NCI-H2227 (cell line): ENCODE data around the gene RPL18.

Source experiments
- DNase-seq: peaks from one replicate; lab custom pipeline; 2025; ENCODE audit not compliant: unreplicated experiment; lab: John Stamatoyannopoulos, UW

RPL18 gene

DNA sequence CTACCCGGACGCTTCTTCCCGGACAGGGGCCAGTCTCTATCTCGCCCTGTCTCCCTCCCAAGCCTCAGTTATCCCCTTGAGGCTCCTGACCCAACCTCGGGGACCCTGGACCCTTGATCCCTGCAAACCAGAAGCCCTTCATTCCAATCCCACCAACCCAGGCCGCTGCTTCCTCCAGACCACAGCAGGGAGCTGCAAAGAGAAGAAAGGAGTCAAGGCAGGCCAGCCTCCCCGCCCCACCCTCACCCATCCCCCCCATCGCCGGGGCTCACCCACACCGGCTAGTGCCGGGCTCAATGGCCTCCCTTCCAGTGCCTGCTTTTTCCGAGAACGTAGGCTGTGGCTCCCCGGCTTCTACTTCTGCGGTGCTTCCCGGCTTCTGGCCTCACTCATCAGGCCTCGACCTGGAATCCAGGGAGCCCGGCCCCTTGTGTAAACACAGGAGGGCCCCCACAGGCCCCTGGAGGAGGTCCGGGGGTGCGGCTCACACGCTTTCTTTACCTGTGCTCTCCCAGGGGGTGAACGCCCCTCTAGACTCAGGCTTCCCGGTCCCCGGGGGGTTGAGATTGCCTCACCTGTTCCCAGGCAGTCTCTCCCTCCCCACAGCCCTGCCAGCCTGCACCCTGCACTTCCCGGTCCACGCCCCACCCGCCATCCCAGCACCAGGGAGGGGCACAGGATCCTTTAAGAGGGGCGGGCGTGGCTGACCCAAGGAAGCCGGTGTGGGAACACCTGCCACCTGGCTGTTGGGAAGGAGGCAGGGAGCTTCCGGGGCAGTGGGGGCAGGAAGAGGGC lies 4.3 kb downstream of the RPL18 start, which contains the start of gene FAM83E:
Gene FAM83E (minus strand): TSS at position 641 of the 795 bp plus-strand sequence. CDS start 1,704 bp downstream, outside the sequence.
- DNase-seq, result no peak

DNA sequence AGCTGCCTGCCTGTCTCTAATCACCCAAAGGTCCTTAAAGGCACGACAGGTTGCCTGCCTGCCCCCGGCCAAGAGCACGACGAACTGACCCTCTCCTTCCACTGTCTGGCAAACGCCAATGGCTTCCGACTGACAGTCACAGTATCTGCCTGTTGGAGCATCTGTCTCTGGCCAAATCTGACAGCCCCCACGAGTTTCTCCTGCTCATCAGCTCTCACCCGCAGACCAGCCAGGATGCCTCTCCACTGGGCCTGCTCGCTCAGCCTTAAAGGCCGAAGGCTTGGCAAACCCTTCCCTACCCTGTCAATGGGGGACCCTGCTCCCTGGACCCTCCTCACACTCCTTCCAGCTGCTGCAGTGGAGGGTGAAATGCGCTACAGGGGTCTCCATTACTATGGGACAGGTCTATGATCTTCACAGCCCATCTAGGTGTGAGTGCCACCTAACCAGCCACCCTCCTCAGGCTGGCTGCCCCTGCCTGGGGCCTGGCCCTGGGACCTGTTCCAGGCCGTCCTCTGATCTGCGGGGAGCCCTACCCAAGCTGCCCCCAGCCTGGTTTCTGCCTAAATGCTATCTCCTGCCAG lies 5.0 kb downstream of the RPL18 start:
- DNase-seq, result no peak

DNA sequence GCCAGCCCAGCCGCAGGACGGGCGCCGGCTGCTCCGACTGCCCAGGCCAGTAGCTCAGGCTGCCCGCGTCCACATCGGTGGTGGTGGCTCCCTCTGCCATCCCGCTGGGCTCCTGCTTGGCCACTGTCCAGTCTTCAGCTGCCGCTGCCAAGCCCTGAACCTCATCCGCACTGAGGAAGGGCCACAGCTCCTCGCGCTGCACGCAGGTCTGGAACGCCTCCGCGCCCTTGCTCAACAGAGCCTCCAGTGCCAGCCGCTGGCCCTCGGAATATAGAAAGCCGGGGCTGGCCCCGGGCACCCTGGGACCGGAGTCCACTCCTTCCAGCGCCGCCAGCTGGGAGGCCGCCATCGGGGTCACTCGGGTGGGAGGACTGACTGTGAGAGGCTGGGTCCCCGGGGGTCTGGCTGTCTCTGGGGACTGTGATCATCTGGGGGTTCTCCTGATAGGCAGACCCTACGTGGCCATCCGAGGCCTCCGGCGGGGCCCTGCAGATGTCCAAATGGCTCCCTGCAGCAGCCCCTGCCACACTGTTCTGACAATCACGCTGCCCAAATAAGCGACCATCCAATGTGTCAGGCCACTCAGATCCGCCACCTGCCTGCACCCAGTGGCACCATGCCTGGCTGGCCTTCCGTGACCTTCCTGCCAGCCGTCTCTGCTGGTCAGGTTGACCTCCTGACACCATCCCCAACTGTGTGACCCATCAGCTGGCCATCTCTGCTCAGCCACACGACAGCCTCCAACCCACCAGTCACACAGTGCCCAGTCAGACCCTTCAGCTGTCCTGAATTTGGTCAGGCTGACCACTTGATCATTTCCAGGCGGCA lies 5.7 kb downstream of the RPL18 start:
- DNase-seq, result no peak

DNA sequence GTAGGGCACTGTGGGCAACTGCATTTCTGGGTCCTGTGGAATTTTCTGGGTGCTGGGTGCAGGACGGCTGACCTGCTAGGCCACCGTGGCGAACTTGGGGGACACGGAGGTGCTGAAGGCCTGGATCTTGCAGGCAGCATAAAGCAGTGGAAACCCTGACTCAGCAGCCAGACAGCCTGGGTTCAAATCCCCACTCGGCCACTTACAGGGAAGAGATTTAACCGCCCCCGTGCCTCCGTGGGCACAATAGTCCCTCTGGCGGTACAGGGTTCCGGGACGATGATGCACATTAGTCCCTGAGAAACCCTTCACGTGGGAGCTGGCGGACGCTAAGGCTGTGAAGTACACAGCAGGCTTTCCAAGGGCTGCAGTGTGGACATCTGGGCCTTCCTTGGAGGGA lies 7.1 kb downstream of the RPL18 start:
- DNase-seq, result no peak

DNA sequence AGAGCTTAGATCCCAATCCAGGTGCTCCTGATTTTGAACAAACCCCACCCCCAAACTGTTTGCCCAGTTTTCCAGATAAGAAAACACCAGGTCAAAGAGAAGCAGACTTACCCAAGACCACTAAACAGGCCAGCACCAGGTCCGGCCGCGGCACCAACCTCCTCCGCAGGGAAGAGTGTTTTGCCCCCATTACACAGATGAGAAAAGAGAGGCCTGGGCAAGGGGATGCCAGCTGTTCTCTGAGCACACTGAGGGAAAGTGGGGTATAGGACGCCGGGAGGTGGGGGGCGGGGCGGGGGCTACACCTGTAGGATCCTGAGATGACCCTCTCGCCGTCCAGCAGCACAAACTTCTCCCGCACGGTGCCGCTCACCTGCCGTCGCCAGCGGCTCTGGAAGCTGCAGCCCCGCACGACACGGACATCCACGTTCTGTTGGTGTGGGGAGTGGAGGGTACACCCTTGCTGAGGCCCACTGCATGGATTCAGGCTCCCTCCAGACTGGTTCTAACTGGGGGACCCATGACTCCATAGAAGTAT lies 9.3 kb downstream of the RPL18 start:
- no peak for DNase-seq

DNA sequence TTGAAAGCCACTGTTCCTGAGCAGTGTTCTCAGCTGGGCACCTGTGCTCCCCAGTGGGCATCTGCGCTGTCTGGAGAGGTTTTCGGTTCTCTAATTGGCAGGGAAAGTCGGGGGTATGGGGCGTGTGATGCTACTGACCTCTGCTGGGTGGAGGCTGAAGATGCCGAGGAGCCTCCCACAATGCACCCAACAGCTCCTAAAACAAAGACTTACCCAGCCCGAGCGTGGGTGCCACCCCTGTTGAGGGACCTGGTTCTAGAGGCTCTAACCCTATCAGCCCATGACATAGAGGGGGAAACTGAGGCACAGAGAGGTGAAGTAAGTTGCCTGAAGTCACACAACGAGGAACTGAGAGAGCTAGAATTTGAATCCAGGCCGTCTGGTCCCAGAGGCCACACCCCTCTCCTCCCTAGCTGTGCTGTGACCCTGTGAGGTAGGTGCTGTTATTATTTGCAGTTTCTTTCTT lies 10.1 kb downstream of the RPL18 start:
- no peak for DNase-seq

DNA sequence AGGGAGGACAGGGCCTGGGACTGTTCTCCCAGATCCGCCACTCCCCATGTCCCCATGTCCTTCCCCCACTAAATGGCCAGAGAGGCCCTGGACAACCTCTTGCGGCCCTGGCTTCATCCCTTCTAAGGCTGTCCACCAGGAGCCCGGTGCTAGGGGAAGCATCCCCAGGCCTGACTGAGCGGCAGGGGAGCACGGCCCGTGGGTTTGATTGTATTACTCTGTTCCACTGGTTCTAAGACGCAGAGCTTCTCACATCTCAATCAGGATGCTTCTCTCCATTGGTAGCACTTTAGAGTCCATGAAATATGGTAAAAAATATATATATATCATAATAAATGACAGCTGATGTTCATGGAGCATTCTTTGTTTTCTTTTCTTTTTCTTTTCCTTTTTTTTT lies 11.6 kb downstream of the RPL18 start:
- DNase-seq, result no peak

DNA sequence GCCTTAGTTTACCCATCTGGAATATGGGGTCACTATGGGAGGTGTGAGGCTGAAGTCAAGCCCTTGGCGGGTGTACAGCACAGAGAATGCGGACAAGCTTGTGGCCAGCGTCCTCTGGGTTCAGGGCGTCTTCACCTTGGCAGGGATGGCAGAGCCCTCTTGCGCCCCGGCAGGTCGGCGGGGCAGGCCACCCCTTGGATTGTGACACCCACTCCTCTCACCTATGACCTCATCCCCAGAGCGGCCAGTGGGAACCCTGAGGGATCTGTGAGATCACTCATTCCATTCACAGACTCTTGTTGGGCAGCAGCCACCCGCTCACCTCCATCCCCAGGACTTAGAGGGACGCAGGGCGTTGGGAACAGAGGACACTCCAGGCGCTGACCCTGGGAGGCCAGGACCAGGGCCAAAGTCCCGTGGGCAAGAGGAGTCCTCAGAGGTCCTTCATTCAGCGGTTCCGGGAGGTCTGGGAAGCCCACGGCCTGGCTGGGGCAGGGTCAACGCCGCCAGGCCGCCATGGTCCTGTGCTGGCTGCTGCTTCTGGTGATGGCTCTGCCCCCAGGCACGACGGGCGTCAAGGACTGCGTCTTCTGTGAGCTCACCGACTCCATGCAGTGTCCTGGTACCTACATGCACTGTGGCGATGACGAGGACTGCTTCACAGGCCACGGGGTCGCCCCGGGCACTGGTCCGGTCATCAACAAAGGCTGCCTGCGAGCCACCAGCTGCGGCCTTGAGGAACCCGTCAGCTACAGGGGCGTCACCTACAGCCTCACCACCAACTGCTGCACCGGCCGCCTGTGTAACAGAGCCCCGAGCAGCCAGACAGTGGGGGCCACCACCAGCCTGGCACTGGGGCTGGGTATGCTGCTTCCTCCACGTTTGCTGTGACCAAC lies 12.3 kb downstream of the RPL18 start, which contains the start of gene SPACA4:
Gene SPACA4 (plus strand): TSS at position 280 of the 896 bp plus-strand sequence. CDS start 237 bp downstream, at position 517.
- DNase-seq, result no peak

DNA sequence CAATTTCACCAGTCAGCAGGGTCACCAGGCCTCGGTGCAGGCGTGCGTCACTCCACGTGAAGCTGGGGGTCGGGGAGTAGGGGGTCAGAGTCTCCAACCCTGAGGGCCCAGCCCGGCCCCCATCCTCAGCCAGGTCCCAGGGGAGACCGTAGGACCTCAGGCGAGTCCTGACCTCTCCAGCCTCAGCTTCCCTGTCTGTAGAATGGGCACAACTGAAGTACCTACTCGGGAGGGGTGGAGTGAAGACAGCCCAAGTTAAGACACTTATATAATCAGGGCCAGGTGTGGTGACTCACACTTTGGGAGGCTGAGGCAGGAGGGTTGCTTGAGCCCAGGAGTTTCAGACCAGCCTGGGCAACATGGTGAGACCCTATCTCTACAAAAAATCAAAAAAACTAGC lies 15.1 kb downstream of the RPL18 start:
- DNase-seq, result no peak

DNA sequence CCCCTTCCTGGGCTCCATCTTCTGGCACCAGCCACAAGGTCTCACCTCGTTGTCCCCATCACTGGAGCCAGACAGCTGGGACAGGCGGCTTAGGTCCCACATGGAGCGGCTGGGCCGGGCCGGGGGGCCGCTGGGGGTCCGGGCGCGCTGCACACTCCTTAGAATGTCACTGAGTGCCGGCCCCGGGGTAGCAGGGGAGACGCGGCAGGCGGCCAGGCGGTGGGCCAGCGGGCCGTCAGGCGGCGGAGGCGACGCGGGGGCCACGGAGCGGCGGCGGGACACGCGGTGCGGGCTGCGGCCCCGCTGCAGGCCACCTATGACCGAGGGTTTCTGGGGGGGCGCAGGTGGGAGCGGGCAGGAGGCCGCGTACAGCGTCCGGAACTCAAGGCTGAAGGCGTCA lies 15.5 kb downstream of the RPL18 start:
- no peak for DNase-seq

DNA sequence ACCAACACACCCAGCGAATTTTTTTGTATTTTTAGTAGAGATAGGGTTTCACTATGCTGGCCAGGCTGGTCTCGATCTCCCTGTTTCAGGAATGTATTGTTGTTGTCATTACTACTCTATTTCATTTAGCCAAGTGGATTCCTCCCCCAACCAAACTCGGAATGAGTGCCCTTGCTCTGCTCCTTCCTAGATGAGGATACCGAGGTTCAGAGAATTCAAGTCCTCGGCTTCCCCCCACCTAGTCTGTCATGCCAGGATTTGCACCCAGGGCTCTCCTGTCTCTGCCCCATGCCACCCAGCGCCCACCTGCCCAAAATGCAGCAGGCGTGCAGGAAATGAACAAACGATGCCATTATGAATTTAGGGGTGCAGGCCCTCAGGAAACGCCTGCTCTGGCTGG lies 16.0 kb downstream of the RPL18 start:
- DNase-seq, result no peak

DNA sequence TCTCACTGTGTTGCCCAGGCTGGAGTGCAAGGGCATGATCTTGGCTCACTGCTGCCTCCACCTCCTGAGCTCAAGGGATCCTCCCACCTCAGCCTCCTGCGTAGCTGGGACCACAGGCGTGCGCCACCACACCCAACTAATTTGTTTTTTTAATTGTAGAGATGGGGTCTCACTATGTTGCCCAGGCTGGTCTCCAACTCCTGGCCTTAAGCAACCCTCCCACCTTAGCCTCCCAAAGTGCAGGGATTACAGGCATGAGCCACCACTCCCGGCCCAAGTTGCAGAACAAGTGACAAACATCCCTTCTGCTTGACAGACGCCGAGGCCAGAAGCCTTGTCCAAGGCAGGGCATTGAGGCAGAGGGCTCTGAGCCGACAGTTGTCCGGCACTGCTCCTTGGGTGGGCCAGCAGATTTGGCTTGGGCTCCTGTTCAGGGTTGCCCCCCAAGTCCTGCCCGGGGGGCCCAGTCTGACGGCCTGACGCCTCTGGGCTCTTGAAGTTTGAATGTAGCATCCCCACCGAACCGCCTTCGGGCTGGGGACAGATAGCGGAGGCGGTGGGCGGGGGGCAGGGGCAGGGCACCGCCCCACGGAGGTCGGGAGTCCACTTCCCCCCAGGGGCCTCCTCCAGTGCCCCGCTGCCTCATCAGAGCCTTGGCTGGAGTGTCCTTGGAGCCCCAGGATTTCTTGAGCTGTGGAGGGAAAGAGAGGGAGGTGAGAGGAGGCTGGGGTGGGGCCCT lies 18.1 kb downstream of the RPL18 start:
- DNase-seq, result no peak

DNA sequence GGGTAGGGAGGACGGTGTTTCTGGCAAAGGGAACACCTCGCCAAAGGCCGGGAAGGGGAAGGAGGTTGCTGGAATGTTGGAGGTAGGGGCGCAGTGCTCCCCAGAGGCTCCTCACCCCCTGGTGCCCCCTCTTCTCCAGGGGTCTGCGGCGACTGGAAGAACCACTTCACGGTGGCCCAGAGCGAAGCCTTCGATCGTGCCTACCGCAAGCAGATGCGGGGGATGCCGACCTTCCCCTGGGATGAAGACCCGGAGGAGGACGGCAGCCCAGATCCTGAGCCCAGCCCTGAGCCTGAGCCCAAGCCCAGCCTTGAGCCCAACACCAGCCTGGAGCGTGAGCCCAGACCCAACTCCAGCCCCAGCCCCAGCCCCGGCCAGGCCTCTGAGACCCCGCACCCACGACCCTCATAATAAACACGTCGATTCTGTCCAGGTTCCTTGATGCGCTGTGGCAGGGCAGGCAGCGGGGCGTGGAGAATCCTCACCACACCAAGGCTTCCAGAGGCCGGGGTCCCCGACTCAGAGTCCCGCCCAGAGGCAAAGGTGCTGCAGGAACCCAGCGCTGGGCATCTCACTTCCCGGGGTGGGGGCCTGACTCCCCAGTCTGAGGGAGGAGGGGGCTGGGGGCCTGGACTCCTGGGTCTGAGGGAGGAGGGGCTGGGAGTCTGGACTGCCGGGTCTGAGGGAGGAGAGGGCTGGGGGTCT lies 19.8 kb downstream of the RPL18 start:
- no peak for DNase-seq

DNA sequence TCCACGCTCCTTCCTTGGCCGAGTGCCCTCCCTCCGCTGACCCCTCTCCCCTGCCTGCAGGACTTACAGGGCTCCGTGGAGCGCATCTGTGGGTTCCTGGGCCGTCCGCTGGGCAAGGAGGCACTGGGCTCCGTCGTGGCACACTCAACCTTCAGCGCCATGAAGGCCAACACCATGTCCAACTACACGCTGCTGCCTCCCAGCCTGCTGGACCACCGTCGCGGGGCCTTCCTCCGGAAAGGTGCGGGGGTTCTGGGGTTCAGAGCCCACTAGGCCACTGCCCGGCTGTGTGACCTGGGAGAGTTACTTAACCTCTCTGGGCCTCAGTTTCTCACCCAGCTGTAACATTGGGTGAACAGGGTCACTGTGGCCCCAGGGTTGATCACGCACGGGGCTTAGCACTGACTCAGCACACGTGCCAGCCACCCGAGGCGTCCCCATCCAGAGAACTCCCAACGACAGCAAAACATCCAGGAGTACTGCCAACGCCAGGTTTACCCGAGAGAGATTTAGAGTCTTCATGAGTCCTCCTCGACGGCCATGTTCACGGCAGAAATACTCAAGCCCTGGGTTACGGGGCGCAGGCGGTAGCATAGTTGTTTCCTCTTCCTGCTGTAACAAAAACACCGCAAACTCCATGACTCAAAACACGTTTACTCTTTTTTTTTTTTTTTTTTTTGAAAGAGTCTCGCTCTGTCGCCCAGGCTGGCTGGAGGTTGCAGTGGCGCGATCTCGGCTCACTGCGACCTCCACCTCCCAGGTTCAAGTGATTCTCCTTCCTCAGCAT lies 22.1 kb downstream of the RPL18 start:
- no peak for DNase-seq

DNA sequence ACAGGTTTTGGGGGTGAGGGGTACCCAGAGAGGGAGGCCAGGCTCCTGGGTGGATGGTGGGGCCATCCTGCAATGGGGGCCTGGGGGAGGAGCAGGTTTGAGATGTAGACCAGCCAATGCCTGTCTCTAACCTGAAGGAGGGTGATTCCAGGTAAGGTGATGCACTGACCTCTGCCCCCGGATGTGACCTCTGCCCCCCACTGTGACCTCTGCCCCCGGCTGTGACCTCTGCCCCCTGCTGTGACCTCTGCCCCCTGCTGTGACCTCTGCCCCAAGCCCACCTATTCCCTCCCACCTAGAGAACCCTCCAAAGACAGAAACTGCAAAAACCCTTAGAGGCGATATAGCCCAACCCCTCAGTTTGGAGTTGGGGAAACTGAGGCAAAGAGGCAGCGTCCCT lies 22.7 kb downstream of the RPL18 start:
- no peak for DNase-seq

DNA sequence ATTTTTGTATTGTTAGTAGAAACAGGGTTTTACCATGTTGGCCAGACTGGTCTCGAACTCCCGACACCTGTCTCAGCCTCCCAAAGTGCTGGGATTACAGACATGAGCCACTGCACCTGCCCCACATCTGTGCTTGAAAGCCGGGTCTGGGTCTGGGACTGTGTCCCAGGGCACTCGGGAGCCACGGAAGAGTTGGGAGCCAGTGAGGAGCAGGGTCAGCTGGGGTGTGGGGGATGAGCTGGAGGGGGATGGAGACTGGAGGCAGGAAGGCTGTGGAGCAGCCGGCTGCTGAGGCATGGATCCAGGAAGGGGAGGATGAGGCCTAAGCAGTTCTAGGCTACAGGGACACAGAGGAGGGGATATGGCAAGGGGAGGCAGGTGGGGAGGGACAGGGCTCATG lies 23.1 kb downstream of the RPL18 start:
- DNase-seq, result no peak

DNA sequence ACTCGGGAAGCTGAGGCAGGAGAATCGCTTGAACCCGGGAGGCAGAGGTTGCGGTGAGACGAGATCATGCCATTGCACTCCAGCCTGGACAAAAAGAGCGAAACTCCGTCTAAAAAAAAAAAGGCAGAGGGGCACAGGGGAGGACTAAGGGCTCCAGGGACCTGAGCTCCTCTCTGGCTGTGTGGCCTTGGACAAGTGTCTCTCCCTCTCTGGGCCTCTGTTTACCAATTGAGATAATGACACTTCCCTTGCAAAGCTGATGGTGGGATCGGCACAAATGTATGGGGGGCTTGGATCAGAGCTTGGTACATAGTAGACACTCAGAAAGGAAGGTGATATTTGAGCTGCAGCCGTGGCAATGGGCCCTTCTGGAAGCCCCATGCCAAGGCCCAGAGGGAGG lies 23.8 kb downstream of the RPL18 start:
- DNase-seq, result no peak

DNA sequence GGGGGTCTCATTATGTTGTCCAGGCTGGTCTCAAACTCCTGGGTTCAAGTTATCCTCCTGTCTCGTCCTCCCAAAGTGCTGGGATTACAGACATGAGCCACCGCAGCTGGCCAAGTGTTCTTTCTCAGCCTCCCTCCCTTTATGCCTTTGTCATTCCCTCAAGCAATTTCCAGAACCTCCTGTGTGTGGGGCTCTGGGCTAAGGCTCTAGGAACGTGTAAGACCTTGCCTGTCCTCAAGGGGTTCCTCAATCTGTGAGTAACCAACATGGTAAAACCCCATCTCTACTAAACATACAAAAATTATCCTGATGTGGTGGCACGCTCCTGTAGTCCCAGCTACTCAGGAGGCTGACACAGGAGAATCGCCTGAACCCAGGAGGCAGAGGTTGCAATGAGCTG lies 28.0 kb downstream of the RPL18 start:
- DNase-seq, result no peak
